ENCODE results near the gene EIF4EBP2. TPM values are rescaled to one million over a fixed set of nuclear protein-coding genes. Genes with fewer than 3 reads are reported as not detected.
A peak's percentile ranks its signal among the peaks of the same experiment; 100 is the strongest.

Gene EIF4EBP2
- total and polyA plus RNA-seq, 2 of the 13 experiments (the other 11 are each of a cell fraction or from before 2014, with no cell fraction given): 16.9 to 22.0 TPM

DNA sequence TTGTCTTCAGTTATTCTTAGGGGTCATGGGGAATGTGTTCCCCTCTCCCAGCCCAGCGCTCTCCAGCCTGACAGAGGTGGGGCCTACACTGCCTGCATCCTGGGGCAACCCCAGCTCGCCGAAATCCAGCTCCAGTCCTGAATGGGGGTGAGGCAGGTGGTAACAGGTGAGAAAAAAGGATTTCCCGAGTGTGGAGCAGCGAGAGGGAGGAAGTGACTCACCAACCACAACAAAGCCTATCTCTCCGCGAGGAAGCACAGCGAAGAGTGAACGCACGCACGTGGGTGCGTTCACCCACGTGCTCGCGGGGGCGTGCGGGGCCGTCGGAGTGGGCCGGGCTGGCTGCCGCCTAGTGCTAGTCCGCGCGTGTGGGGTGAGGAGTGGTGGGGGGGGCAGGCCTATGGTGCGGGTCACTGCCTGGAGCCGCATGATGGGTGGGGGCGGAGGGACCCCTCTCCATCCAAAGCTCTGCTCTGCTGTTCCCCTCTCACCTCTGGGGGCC lies 73.8 kb downstream of the EIF4EBP2 start (continued):
- TF ChIP-seq ZNF687 (CRISPR knock-in tag; IDR thresholded peaks at IDR 0.05) (peak; percentile 30; the same call in 1 of the 2 replicates), FOSL1 (CRISPR knock-in tag; IDR thresholded peaks at IDR 0.05; ENCODE audit: borderline replicate concordance) (peak; percentile 33; the same call in 1 of the 2 replicates), ZNF329 (CRISPR knock-in tag; IDR thresholded peaks at IDR 0.05; ENCODE audit: low read depth) (no peak), MNT (IDR thresholded peaks at IDR 0.05) (peak; percentile 76), ETV5 (CRISPR knock-in tag; IDR thresholded peaks at IDR 0.05; ENCODE audit: borderline replicate concordance) (peak; percentile 52; the same call in 1 of the 2 replicates), TCF7 (IDR thresholded peaks at IDR 0.05; ENCODE audit: low read depth) (peak; percentile 45; the same call in 1 of the 2 replicates), MTF2 (CRISPR knock-in tag; IDR thresholded peaks at IDR 0.05; ENCODE audit: borderline replicate concordance) (0 out of 2 replicates have a peak, but pooled peaks have one; percentile 7), CBFB (CRISPR knock-in tag; IDR thresholded peaks at IDR 0.05) (peak; percentile 75), TBX3 (IDR thresholded peaks at IDR 0.05; ENCODE audit: borderline replicate concordance) (0 out of 2 replicates have a peak, but pooled peaks have one; percentile 15), ZFP82 (CRISPR knock-in tag; IDR thresholded peaks at IDR 0.05; ENCODE audit: borderline replicate concordance) (no peak), BHLHE40 (IDR thresholded peaks at IDR 0.05; ENCODE audit: low read length) (peak; percentile 85), SOX5 (CRISPR knock-in tag; IDR thresholded peaks at IDR 0.05; ENCODE audit: borderline replicate concordance) (peak; percentile 18; the same call in 1 of the 2 replicates), JUND (CRISPR knock-in tag; IDR thresholded peaks at IDR 0.05) (peak; percentile 44; the same call in 1 of the 2 replicates)
- TF ChIP-seq, protein P1, sequence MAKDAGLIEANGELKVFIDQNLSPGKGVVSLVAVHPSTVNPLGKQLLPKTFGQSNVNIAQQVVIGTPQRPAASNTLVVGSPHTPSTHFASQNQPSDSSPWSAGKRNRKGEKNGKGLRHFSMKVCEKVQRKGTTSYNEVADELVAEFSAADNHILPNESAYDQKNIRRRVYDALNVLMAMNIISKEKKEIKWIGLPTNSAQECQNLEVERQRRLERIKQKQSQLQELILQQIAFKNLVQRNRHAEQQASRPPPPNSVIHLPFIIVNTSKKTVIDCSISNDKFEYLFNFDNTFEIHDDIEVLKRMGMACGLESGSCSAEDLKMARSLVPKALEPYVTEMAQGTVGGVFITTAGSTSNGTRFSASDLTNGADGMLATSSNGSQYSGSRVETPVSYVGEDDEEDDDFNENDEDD (CRISPR knock-in tag; IDR thresholded peaks at IDR 0.05; ENCODE audit: borderline replicate concordance): peak; percentile 21; the same call in 1 of the 2 replicates
- TF ChIP-seq, protein P2, sequence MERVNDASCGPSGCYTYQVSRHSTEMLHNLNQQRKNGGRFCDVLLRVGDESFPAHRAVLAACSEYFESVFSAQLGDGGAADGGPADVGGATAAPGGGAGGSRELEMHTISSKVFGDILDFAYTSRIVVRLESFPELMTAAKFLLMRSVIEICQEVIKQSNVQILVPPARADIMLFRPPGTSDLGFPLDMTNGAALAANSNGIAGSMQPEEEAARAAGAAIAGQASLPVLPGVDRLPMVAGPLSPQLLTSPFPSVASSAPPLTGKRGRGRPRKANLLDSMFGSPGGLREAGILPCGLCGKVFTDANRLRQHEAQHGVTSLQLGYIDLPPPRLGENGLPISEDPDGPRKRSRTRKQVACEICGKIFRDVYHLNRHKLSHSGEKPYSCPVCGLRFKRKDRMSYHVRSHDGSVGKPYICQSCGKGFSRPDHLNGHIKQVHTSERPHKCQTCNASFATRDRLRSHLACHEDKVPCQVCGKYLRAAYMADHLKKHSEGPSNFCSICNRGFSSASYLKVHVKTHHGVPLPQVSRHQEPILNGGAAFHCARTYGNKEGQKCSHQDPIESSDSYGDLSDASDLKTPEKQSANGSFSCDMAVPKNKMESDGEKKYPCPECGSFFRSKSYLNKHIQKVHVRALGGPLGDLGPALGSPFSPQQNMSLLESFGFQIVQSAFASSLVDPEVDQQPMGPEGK (CRISPR knock-in tag; IDR thresholded peaks at IDR 0.05): no peak
